ENCODE data around the gene RFFL.

Gene RFFL

GRCh38 chr17:34991606-34992005 is 71.9 kb downstream of the RFFL start:
- no peak overlapping the region for H3K4me3 ChIP-seq (ENCODE audit: low read depth, low read length)
- TF ChIP-seq, protein P1, sequence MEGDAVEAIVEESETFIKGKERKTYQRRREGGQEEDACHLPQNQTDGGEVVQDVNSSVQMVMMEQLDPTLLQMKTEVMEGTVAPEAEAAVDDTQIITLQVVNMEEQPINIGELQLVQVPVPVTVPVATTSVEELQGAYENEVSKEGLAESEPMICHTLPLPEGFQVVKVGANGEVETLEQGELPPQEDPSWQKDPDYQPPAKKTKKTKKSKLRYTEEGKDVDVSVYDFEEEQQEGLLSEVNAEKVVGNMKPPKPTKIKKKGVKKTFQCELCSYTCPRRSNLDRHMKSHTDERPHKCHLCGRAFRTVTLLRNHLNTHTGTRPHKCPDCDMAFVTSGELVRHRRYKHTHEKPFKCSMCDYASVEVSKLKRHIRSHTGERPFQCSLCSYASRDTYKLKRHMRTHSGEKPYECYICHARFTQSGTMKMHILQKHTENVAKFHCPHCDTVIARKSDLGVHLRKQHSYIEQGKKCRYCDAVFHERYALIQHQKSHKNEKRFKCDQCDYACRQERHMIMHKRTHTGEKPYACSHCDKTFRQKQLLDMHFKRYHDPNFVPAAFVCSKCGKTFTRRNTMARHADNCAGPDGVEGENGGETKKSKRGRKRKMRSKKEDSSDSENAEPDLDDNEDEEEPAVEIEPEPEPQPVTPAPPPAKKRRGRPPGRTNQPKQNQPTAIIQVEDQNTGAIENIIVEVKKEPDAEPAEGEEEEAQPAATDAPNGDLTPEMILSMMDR (IDR thresholded peaks at IDR 0.05; ENCODE audit: low read depth, low read length), result no peak
- in situ Hi-C loops (cut with HindIII; ENCODE audit: low sequenced_read_pairs), result no loop called here
- no peak for DNase-seq (ENCODE audit: low read depth, low spot score)

DNA sequence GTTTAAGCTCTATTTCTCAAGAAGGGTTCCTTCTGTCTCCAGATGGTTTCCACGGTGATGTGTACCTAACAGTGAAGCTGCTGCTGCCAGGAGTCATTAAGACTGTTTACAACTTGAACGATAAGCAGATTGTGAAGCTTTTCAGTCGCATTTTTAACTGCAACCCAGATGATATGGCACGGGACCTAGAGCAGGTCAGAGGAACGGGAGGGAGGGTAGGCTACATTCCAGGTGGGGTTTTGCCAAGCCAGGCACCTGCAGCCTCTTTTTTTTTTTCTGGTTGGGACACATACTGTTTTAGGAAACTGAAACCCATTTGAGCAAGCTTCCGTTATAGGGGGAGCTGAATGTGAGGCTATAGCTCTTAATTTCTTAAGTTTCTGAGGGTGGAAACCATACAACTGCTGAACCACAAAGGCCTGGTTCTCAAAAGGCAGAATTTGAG is 72.6 kb downstream of the RFFL start:
- TF ChIP-seq, protein P1 (IDR thresholded peaks at IDR 0.05; ENCODE audit: low read depth, low read length), result no peak
- in situ Hi-C loops (cut with HindIII; ENCODE audit: low sequenced_read_pairs), result no loop called here
- DNase-seq (ENCODE audit: low read depth, low spot score), result no peak
- no peak overlapping the region for H3K4me3 ChIP-seq (ENCODE audit: low read depth, low read length)

DNA sequence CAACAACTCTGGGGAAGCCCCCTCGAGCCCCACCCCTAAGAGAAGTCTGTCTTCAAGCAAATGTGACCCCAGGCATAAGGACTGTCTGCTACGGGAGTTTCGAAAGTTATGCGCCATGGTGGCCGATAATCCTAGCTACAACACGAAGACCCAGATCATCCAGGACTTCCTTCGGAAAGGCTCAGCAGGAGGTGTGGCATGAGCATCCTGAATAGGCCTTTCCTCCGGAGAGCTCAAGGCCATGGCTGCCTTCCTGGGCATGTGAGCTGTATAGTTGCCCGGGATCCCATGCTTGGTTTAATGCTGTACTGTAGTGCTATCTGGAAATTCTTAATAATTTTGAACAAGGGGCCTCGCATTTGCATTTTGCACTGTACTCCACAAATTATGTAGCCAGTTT is 74.0 kb downstream of the RFFL start:
- in situ Hi-C loops (cut with HindIII; ENCODE audit: low sequenced_read_pairs), result no loop called here
- H3K4me3 ChIP-seq (ENCODE audit: low read depth, low read length), result no peak overlapping the region
- TF ChIP-seq, protein P1 (IDR thresholded peaks at IDR 0.05; ENCODE audit: low read depth, low read length), result no peak
- no peak for DNase-seq (ENCODE audit: low read depth, low spot score)

DNA sequence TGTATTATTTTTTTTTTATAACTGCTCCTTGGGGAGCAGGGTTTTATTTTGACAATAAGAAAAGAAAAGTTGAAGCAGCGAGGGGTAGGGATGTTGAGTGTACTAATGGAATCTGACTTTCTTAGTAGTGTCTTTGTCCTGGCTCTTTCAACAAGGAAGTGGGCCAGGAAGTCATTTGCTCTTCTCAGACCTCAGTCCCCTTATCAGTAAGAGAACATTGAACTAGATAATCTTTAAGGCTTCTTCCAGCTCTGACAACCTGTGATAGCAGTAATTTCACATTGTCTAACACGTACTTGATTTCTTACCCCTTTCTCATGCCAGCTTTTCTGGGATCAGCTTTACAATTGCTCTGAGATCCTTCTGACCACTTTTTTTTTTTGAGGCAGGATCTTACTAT is 74.9 kb downstream of the RFFL start:
- in situ Hi-C loops (cut with HindIII; ENCODE audit: low sequenced_read_pairs), result no loop called here
- DNase-seq (ENCODE audit: low read depth, low spot score), result no peak
- H3K4me3 ChIP-seq (ENCODE audit: low read depth, low read length), result no peak overlapping the region
- TF ChIP-seq, protein P1 (IDR thresholded peaks at IDR 0.05; ENCODE audit: low read depth, low read length), result no peak

DNA sequence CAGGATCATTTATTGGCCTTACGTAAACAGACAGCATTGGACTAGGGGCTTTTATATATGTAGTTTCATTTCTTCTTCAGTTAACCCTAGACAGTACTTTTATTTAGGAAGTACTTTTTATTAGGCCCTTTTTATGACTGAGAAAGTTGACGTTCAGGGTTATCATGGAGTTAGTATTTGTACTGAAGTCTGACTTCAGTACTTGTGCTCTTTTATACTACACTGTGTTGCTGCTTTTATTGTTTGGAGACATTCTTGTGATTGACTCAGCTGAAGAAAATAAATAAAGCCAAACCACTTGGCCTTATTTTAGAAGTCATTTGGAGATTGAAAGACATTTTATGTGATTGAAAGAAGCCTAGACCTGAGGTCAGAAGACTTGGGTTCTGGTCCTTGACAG is 76.3 kb downstream of the RFFL start:
- in situ Hi-C loops (cut with HindIII; ENCODE audit: low sequenced_read_pairs), result no loop called here
- no peak overlapping the region for H3K4me3 ChIP-seq (ENCODE audit: low read depth, low read length)
- no peak for DNase-seq (ENCODE audit: low read depth, low spot score)
- TF ChIP-seq, protein P1 (IDR thresholded peaks at IDR 0.05; ENCODE audit: low read depth, low read length), result no peak

DNA sequence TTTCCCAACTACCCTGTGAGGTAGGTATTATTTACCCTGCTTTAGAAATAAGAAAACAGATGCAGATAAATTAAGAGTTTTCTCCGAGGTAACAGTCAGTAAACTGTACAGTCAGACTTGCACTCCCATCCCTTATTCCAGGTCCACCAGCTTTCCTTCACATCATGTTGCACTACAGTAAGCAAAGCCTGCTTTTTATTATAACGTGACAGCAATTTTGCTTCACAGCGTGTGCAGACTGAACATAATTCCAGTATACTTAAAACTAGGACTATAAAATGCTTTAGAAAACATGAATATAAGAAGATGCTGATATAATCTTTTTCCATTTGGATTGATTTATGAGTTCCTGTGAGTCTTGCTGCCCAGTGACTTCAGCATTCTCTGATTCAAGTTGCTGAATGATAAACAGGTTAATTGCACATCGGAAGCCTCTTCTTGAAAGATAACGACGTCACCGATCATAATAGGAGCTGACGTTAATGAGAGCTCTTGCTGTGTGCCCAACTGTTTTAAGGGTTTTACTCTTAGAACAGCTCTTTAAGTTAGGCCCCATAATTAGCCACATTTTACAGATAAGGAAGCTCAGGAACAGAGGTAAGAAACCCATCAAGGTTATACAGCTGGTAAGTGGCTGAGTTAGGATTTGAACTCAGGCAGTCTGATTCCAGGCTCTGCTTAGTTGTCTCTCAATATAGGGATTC is 81.8 kb downstream of the RFFL start:
- DNase-seq (ENCODE audit: low read depth, low spot score), result peak; percentile 20
- in situ Hi-C loops (cut with HindIII; ENCODE audit: low sequenced_read_pairs), result no loop called here
- peak overlapping the region; percentile 66 for H3K4me3 ChIP-seq (ENCODE audit: low read depth, low read length)
- TF ChIP-seq, protein P1 (IDR thresholded peaks at IDR 0.05; ENCODE audit: low read depth, low read length), result no peak

Measured in astrocyte of the spinal cord (primary cell).